SJSA1 (cell line): ENCODE results near the gene SDK1. TPM values are rescaled to one million over a fixed set of nuclear protein-coding genes. Genes with fewer than 3 reads are reported as not detected.
A peak's percentile ranks its signal among the peaks of the same experiment; 100 is the strongest.

Source experiments
- DNase-seq, 2 experiments: peaks; one replicate each; pipeline ENCODE4 v3.0.0-alpha.2; 2015 to 2020; ENCODE audit warnings: low spot score in 2 of 2, low read depth in 1 of 2
- H3K27ac ChIP-seq: fragments of 250-450 bp; sonication (Bioruptor Pico); 2 replicates; pipeline ENCODE4 v1.5.1; 2020; ENCODE audit warnings: mild to moderate bottlenecking, moderate library complexity
- H3K27me3 ChIP-seq: fragments of 250-450 bp; sonication (Bioruptor Pico); replicated peaks from 2 replicates; pipeline ENCODE4 v1.5.1; 2020; ENCODE audit warnings: mild to moderate bottlenecking, moderate library complexity
- H3K36me3 ChIP-seq: fragments of 250-450 bp; sonication (Bioruptor Pico); 2 replicates; pipeline ENCODE4 v1.5.1; 2020; ENCODE audit warnings: mild to moderate bottlenecking
- H3K4me1 ChIP-seq: fragments of 250-450 bp; sonication (Bioruptor Pico); replicated peaks from 2 replicates; pipeline ENCODE4 v1.6.1; 2021; ENCODE audit warnings: mild to moderate bottlenecking
- H3K4me3 ChIP-seq: fragments of 250-450 bp; sonication (Bioruptor Pico); 2 replicates; pipeline ENCODE4 v1.5.1; 2020; ENCODE audit warnings: mild to moderate bottlenecking
- H3K9me3 ChIP-seq: fragments of 250-450 bp; sonication (Bioruptor Pico); replicated peaks from 2 replicates; pipeline ENCODE4 v1.5.1; 2020; ENCODE audit warnings: mild to moderate bottlenecking
- total RNA-seq: library from RNA; depleted of rRNA; stranded (reverse); fragments of >200 nt; shearing (Covaris generic); gene quantifications from 2 replicates; pipeline ENCODE4 v1.2.3, GENCODE V29; 2014

SDK1 gene
- total RNA-seq, 1 experiment from 2014 or later = 8.7 TPM

GRCh38 chr7:3778345-3778744 is 477.3 kb downstream of the SDK1 start:
- Histone ChIP-seq H3K27me3 (no peaks in the 10 kb centered on the region), H3K4me3 (no peak overlapping the region), H3K9me3 (peaks cover 5% of the 10 kb centered on the region; the same call in 1 of the 2 replicates), H3K4me1 (no peaks in the 10 kb centered on the region), H3K36me3 (peaks cover 14% of the 10 kb centered on the region), H3K27ac (no peak overlapping the region)
- DNase-seq = no peak

- Histone ChIP-seq H3K4me1 (no peaks in the 10 kb centered on the region), H3K4me3 (no peak overlapping the region), H3K27ac (no peak overlapping the region), H3K27me3 (no peaks in the 10 kb centered on the region), H3K9me3 (peaks cover 5% of the 10 kb centered on the region; the same call in 1 of the 2 replicates), H3K36me3 (peaks cover 13% of the 10 kb centered on the region; the same call in 1 of the 2 replicates)
- no peak for DNase-seq
These were observed 479.0 kb downstream of the SDK1 start for GRCh38 chr7:3780016-3780415.

- Histone ChIP-seq H3K4me3 (no peak overlapping the region), H3K27ac (no peak overlapping the region), H3K27me3 (no peaks in the 10 kb centered on the region), H3K4me1 (no peaks in the 10 kb centered on the region), H3K36me3 (peaks cover 13% of the 10 kb centered on the region; the same call in 1 of the 2 replicates), H3K9me3 (peaks cover 5% of the 10 kb centered on the region; the same call in 1 of the 2 replicates)
- no peak for DNase-seq
These were observed 479.5 kb downstream of the SDK1 start for GRCh38 chr7:3780525-3780924.

- Histone ChIP-seq H3K27me3 (no peaks in the 10 kb centered on the region), H3K9me3 (peaks cover 5% of the 10 kb centered on the region; the same call in 1 of the 2 replicates), H3K4me3 (no peak overlapping the region), H3K36me3 (peaks cover 4% of the 10 kb centered on the region; the same call in 1 of the 2 replicates), H3K4me1 (no peaks in the 10 kb centered on the region), H3K27ac (no peak overlapping the region)
- DNase-seq = no peak
These were observed 480.6 kb downstream of the SDK1 start for GRCh38 chr7:3781607-3782006.

- H3K27me3 ChIP-seq = no peaks in the 10 kb centered on the region
- DNase-seq = no peak
- H3K4me3 ChIP-seq = no peak overlapping the region
- H3K27ac ChIP-seq = no peak overlapping the region
- no peaks in the 10 kb centered on the region for H3K4me1 ChIP-seq
- no peaks in the 10 kb centered on the region for H3K9me3 ChIP-seq
- no peaks in the 10 kb centered on the region for H3K36me3 ChIP-seq
These were observed 486.7 kb downstream of the SDK1 start for GRCh38 chr7:3787717-3788264.

- Histone ChIP-seq H3K9me3 (no peaks in the 10 kb centered on the region), H3K27me3 (no peaks in the 10 kb centered on the region), H3K4me1 (no peaks in the 10 kb centered on the region), H3K4me3 (no peak overlapping the region), H3K36me3 (no peaks in the 10 kb centered on the region), H3K27ac (no peak overlapping the region)
- no peak for DNase-seq
These were observed 489.8 kb downstream of the SDK1 start for GRCh38 chr7:3790803-3791202.

- Histone ChIP-seq H3K27me3 (no peaks in the 10 kb centered on the region), H3K36me3 (no peaks in the 10 kb centered on the region), H3K4me1 (no peaks in the 10 kb centered on the region), H3K27ac (no peak overlapping the region), H3K4me3 (no peak overlapping the region), H3K9me3 (no peaks in the 10 kb centered on the region)
- DNase-seq = no peak
These were observed 490.3 kb downstream of the SDK1 start for GRCh38 chr7:3791327-3791726.

GRCh38 chr7:3795141-3795540 is 494.1 kb downstream of the SDK1 start:
- no peak for DNase-seq
- no peaks in the 10 kb centered on the region for H3K4me1 ChIP-seq
- H3K36me3 ChIP-seq = no peaks in the 10 kb centered on the region
- no peak overlapping the region for H3K27ac ChIP-seq
- H3K9me3 ChIP-seq = no peaks in the 10 kb centered on the region
- H3K27me3 ChIP-seq = no peaks in the 10 kb centered on the region
- H3K4me3 ChIP-seq = no peak overlapping the region

GRCh38 chr7:3795781-3796180 is 494.7 kb downstream of the SDK1 start:
- H3K27ac ChIP-seq = no peak overlapping the region
- no peaks in the 10 kb centered on the region for H3K4me1 ChIP-seq
- no peak for DNase-seq
- no peak overlapping the region for H3K4me3 ChIP-seq
- no peaks in the 10 kb centered on the region for H3K9me3 ChIP-seq
- H3K27me3 ChIP-seq = no peaks in the 10 kb centered on the region
- H3K36me3 ChIP-seq = no peaks in the 10 kb centered on the region

- no peak overlapping the region for H3K4me3 ChIP-seq
- no peaks in the 10 kb centered on the region for H3K27me3 ChIP-seq
- DNase-seq = peak; percentile 57 to 80
- H3K27ac ChIP-seq = peak overlapping the region; percentile 87
- H3K9me3 ChIP-seq = no peaks in the 10 kb centered on the region
- H3K36me3 ChIP-seq = peaks cover 5% of the 10 kb centered on the region; the same call in 1 of the 2 replicates
- peaks cover 15% of the 10 kb centered on the region for H3K4me1 ChIP-seq
These were observed 504.1 kb downstream of the SDK1 start for GRCh38 chr7:3805151-3805550.

GRCh38 chr7:3806516-3806915 is 505.5 kb downstream of the SDK1 start:
- H3K36me3 ChIP-seq = peaks cover 10% of the 10 kb centered on the region
- no peak overlapping the region for H3K4me3 ChIP-seq
- H3K27ac ChIP-seq = no peak overlapping the region
- H3K9me3 ChIP-seq = no peaks in the 10 kb centered on the region
- no peak for DNase-seq
- peaks cover 15% of the 10 kb centered on the region for H3K4me1 ChIP-seq
- no peaks in the 10 kb centered on the region for H3K27me3 ChIP-seq

GRCh38 chr7:3807824-3808223 is 506.8 kb downstream of the SDK1 start:
- no peaks in the 10 kb centered on the region for H3K9me3 ChIP-seq
- peaks cover 15% of the 10 kb centered on the region for H3K4me1 ChIP-seq
- no peak for DNase-seq

GRCh38 chr7:3821488-3821887 is 520.4 kb downstream of the SDK1 start:
- Histone ChIP-seq H3K36me3 (no peaks in the 10 kb centered on the region), H3K4me3 (no peak overlapping the region), H3K27ac (no peak overlapping the region), H3K27me3 (no peaks in the 10 kb centered on the region), H3K9me3 (no peaks in the 10 kb centered on the region), H3K4me1 (no peaks in the 10 kb centered on the region)
- no peak for DNase-seq

More at GRCh38 chr7:3807824-3808223, 506.8 kb downstream of the SDK1 start:
- Histone ChIP-seq H3K27ac (no peak overlapping the region), H3K4me3 (no peak overlapping the region), H3K27me3 (no peaks in the 10 kb centered on the region), H3K36me3 (peaks cover 10% of the 10 kb centered on the region)

- no peaks in the 10 kb centered on the region for H3K36me3 ChIP-seq
These were observed 524.4 kb downstream of the SDK1 start for GRCh38 chr7:3825491-3825890.

GRCh38 chr7:3832199-3832598 is 531.1 kb downstream of the SDK1 start:
- Histone ChIP-seq H3K27me3 (no peaks in the 10 kb centered on the region), H3K9me3 (no peaks in the 10 kb centered on the region), H3K36me3 (no peaks in the 10 kb centered on the region), H3K4me1 (peaks cover 12% of the 10 kb centered on the region), H3K4me3 (no peak overlapping the region), H3K27ac (no peak overlapping the region)
- no peak for DNase-seq

More at GRCh38 chr7:3825491-3825890, 524.4 kb downstream of the SDK1 start:
- H3K4me1 ChIP-seq = peaks cover 4% of the 10 kb centered on the region
- H3K27ac ChIP-seq = no peak overlapping the region
- no peak for DNase-seq
- H3K4me3 ChIP-seq = no peak overlapping the region
- H3K27me3 ChIP-seq = no peaks in the 10 kb centered on the region
- no peaks in the 10 kb centered on the region for H3K9me3 ChIP-seq
